ENCODE measurements around the gene LNP1.
"Not testable (repeated sequence)": the region's sequence is repeated elsewhere in the genome, so short reads cannot be mapped to it uniquely, and the experiment has no call there.

Gene LNP1

GRCh38 chr3:100463646-100464155, 62.4 kb downstream of the LNP1 start:
- in situ Hi-C loops (cut with HindIII; ENCODE audit: low pct_ligation_motif_present, low pct_unique_long_range_greater_than_20kb, low sequenced_read_pairs): no loop called here
- DNase-seq: no peak

- in situ Hi-C loops (cut with HindIII; ENCODE audit: low pct_ligation_motif_present, low pct_unique_long_range_greater_than_20kb, low sequenced_read_pairs): no loop called here
- DNase-seq: no peak
Measured at GRCh38 chr3:100465892-100466777, 64.8 kb downstream of the LNP1 start.

DNA sequence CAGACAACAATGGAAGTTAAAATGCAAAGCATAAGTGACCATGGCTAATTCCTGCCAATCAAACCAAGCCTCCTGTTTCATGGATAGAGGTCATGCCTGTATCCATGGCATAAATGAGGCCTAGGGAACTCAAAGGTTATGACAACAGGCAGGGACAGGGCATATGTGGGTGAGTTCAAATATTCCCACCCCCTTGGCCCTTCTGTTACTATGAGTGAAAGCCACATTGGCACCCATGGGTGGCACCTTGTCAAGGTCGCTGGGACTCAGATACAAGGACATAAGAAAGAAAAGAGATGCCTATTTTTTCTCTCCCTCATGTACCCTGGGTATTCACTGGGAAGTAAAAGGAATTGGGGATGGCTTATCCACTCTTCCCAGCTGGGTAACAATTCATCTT, 65.8 kb downstream of the LNP1 start:
- in situ Hi-C loops (cut with HindIII; ENCODE audit: low pct_ligation_motif_present, low pct_unique_long_range_greater_than_20kb, low sequenced_read_pairs): no loop called here
- DNase-seq: no peak

DNA sequence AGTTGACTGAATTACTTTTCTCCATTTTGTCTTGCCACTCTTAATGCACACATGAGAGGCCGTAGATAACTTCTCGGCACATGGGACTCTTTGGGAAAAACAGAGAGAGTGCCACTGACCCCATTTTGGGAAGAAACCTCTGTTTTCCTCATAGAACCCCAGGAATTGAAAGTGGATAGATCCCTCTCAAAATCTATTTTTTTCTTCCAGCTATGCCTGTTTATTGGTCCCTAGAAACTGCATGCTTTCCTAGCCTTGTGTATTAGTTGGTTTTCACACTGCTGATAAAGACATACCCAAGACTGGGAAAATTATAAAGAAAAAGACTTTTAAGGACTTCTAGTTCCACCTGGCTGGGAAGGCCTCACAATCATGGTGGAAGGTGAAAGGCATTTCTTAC, 67.3 kb downstream of the LNP1 start:
- DNase-seq: no peak
- in situ Hi-C loops (cut with HindIII; ENCODE audit: low pct_ligation_motif_present, low pct_unique_long_range_greater_than_20kb, low sequenced_read_pairs): no loop called here

GRCh38 chr3:100470951-100471350, 69.6 kb downstream of the LNP1 start:
- in situ Hi-C loops (cut with HindIII; ENCODE audit: low pct_ligation_motif_present, low pct_unique_long_range_greater_than_20kb, low sequenced_read_pairs): no loop called here
- no peak for DNase-seq

- DNase-seq: no peak
- in situ Hi-C loops (cut with HindIII; ENCODE audit: low pct_ligation_motif_present, low pct_unique_long_range_greater_than_20kb, low sequenced_read_pairs): no loop called here
Measured at GRCh38 chr3:100471444-100471843, 70.1 kb downstream of the LNP1 start.

DNA sequence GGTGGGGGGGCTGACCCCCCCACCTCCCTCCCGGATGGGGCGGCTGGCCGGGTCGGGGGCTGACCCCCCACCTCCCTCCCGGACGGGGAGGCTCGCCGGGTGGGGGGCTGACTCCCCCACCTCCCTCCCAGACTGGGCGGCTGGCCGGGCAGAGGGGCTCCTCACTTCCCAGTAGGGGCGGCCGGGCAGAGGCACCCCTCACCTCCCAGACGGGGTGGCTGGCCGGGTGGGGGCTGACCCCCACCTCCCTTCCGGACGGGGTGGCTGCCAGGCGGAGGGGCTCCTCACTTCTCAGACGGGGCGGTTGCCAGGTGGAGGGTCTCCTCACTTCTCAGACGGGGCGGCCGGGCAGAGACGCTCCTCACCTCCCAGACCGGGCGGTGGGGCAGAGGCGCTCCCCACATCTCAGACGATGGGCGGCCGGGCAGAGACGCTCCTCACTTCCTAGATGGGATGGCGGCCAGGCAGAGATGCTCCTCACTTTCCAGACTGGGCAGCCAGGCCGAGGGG, 76.6 kb downstream of the LNP1 start:
- in situ Hi-C loops (cut with HindIII; ENCODE audit: low pct_ligation_motif_present, low pct_unique_long_range_greater_than_20kb, low sequenced_read_pairs); DNase-seq: not testable (repeated sequence)

- DNase-seq; in situ Hi-C loops (cut with HindIII; ENCODE audit: low pct_ligation_motif_present, low pct_unique_long_range_greater_than_20kb, low sequenced_read_pairs): not testable (repeated sequence)
Measured at GRCh38 chr3:100478521-100478920, 77.2 kb downstream of the LNP1 start.

DNA sequence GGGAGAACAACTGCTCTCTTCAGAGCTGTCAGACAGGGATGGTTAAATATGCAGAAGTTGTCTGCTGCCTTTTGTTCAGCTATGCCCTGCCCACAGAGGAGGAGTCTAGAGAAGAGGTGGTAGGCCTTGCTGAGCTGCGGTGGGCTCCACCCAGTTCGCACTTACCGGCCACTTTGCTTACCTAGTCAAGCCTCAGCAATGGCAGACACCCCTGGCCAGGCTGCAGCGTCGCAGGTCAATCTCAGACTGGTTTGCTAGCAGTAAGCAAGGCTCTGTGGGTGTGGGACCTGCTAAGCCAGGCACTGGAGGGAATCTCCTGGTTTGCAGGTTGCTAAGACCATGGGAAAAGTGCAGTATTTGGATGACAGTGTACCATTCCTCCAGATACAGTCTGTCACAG, 78.7 kb downstream of the LNP1 start:
- no peak for DNase-seq
- in situ Hi-C loops (cut with HindIII; ENCODE audit: low pct_ligation_motif_present, low pct_unique_long_range_greater_than_20kb, low sequenced_read_pairs): no loop called here

GRCh38 chr3:100482176-100482575, 80.8 kb downstream of the LNP1 start:
- no peak for DNase-seq
- in situ Hi-C loops (cut with HindIII; ENCODE audit: low pct_ligation_motif_present, low pct_unique_long_range_greater_than_20kb, low sequenced_read_pairs): no loop called here

- in situ Hi-C loops (cut with HindIII; ENCODE audit: low pct_ligation_motif_present, low pct_unique_long_range_greater_than_20kb, low sequenced_read_pairs): no loop called here
Measured at GRCh38 chr3:100483529-100483928, 82.2 kb downstream of the LNP1 start.

DNA sequence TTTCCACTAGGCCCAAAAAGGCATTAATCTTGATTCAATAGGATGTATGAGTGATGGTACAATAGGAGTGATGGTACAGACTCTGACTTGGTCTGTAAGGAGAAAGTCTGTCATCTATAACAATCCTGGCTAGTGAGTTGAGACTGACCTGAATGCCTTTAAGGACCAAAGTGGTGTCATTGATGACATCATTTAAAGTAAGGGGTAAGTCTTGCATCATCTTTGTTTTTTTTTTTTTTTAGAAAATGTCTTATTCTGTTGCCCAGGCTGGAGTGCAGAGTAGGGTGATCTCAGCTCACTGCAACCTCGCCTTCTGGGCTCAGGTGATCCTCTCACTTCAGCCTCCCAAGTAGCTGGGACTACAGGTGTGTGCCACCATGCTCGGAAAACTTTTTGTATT, 85.5 kb downstream of the LNP1 start:
- DNase-seq: no peak
- in situ Hi-C loops (cut with HindIII; ENCODE audit: low pct_ligation_motif_present, low pct_unique_long_range_greater_than_20kb, low sequenced_read_pairs): no loop called here

More at GRCh38 chr3:100483529-100483928, 82.2 kb downstream of the LNP1 start:
- DNase-seq: no peak

DNA sequence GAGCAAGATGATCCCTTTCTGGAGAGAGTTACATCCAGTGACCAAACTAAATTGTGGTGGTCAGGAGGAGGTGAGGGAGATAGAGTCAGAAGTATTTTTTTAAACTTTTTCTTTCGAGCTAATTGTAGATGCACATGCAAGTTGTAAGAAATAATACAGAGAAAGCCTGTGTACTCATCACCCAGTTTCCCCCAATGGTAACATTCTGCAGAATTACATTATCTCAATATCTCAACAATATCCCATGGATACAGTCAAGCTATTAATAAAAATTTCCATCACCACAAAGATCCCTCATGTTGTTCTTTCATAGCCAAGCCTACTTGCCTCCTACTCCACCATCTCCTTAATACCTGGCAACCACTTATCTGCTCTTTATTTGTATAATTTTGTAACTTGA, 87.8 kb downstream of the LNP1 start:
- in situ Hi-C loops (cut with HindIII; ENCODE audit: low pct_ligation_motif_present, low pct_unique_long_range_greater_than_20kb, low sequenced_read_pairs): no loop called here

GRCh38 chr3:100492059-100493006, 91.0 kb downstream of the LNP1 start, which contains the start of gene TMEM45A:
Gene TMEM45A (plus strand): TSS chr3:100492619. CDS start chr3:100555212, 62,593 bp downstream.
- DNase-seq: peak; percentile 91
- in situ Hi-C loops (cut with HindIII; ENCODE audit: low pct_ligation_motif_present, low pct_unique_long_range_greater_than_20kb, low sequenced_read_pairs): no loop called here

More for the DNA sequence above, 87.8 kb downstream of the LNP1 start:
- no peak for DNase-seq

GRCh38 chr3:100496711-100497261, 95.4 kb downstream of the LNP1 start:
- DNase-seq: peak; percentile 38
- in situ Hi-C loops (cut with HindIII; ENCODE audit: low pct_ligation_motif_present, low pct_unique_long_range_greater_than_20kb, low sequenced_read_pairs): no loop called here

- in situ Hi-C loops (cut with HindIII; ENCODE audit: low pct_ligation_motif_present, low pct_unique_long_range_greater_than_20kb, low sequenced_read_pairs): no loop called here
- DNase-seq: no peak
Measured at GRCh38 chr3:100499651-100500050, 98.3 kb downstream of the LNP1 start.

- in situ Hi-C loops (cut with HindIII; ENCODE audit: low pct_ligation_motif_present, low pct_unique_long_range_greater_than_20kb, low sequenced_read_pairs): no loop called here
- DNase-seq: no peak
Measured at GRCh38 chr3:100500320-100500880, 99.1 kb downstream of the LNP1 start.

GRCh38 chr3:100503448-100503847, 102.1 kb downstream of the LNP1 start:
- DNase-seq: no peak
- in situ Hi-C loops (cut with HindIII; ENCODE audit: low pct_ligation_motif_present, low pct_unique_long_range_greater_than_20kb, low sequenced_read_pairs): no loop called here

Data from ACHN (cell line).